SK-N-SH (cell line): ENCODE results near the gene NOC2L.

Experiments
- CTCF ChIP-seq: fragments of 200-600 bp; sonication (generic); IDR thresholded peaks from 2 replicates; pipeline ENCODE4 v1.6.1; 2017; ENCODE audit warnings: antibody characterized with exemption, mild to moderate bottlenecking, moderate library complexity
- EZH2phosphoT487 ChIP-seq: fragments of 200-600 bp; sonication (generic); IDR thresholded peaks from 2 replicates; pipeline ENCODE4 v1.6.1; 2017; ENCODE audit warnings: low read depth, mixed run types, mild to moderate bottlenecking, antibody characterized with exemption, moderate library complexity, borderline replicate concordance
- GABPA ChIP-seq: IDR thresholded peaks from 2 replicates; pipeline ENCODE4 v1.4.0; 2012; ENCODE audit warnings: low read depth, mild to moderate bottlenecking
- POLR2AphosphoS5 ChIP-seq: IDR thresholded peaks from 2 replicates; pipeline ENCODE4 v1.6.1; 2012; ENCODE audit warnings: low read depth, low read length
- RCOR1 ChIP-seq: fragments of 150-350 bp; IDR thresholded peaks from 2 replicates; pipeline ENCODE4 v1.6.1; 2017; ENCODE audit warnings: antibody characterized with exemption, low read length
- TAF1 ChIP-seq: IDR thresholded peaks from 2 replicates; pipeline ENCODE4 v1.6.1; 2012; ENCODE audit warnings: low read depth, mild to moderate bottlenecking, low read length, moderate library complexity, borderline replicate concordance
- TCF12 ChIP-seq: IDR thresholded peaks from 2 replicates; pipeline ENCODE4 v1.4.0; 2012
- TF ChIP-seq, protein P1 (sequence below): IDR thresholded peaks from 2 replicates; pipeline ENCODE4 v1.4.0; 2012; ENCODE audit warnings: low read depth

DNA sequence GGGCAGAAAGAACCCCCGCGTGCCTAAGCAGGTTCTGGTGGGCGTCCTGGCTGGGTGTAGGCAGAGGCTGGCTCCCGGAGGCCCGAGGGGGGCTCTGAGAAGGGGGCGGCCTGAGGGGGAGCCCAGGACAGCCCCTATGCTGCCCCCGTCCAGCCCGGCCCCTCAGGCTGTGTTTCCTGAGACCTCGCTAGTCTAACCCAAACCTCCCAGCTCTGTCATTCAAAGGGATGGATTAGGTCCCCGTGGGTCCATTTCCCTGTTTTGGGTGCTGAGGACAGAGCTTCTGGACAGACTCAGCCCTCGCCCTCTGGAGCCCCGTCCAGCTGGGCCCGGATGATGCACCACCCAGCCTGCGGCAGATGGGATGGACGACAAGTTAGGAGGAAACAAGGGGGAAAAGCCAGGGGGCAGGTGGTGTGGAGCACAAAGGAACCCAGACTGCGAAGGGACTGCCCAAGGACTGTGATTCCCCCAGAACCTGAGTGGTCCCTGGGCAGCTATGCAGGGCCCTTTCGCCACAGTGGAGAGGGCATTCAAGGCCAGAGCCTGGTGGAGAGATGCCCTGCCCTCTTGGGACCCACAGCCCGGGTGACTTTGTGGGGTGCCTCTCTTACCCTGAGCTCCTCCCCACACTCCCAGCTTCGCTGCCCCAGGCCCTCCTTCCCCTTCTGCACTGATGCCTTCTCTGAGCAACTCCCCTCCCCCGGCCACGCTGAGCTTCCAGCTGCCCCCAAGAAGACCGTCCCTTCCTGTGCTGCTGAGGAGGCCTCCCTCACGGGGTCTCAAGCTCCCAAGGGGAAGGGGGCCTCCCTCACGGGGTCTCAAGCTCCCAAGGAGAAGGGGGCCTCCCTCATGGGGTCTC, 38.0 kb upstream of the NOC2L start:
- TF ChIP-seq CTCF (no peak), TAF1 (no peak), RCOR1 (no peak), POLR2AphosphoS5 (no peak), GABPA (no peak), TCF12 (no peak), EZH2phosphoT487 (no peak)
- TF ChIP-seq, protein P1, sequence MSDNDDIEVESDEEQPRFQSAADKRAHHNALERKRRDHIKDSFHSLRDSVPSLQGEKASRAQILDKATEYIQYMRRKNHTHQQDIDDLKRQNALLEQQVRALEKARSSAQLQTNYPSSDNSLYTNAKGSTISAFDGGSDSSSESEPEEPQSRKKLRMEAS: no peak
